GM23248 (cell line): ENCODE data around the gene TMTC4. TPM values are rescaled to one million over a fixed set of nuclear protein-coding genes. Genes with fewer than 3 reads are reported as not detected.

ENCODE experiments used
- DNase-seq: peaks from one replicate; pipeline ENCODE4 v3.0.0-alpha.2; 2015
- H2AFZ ChIP-seq: fragments of 200-600 bp; sonication (generic); 2 replicates; pipeline ENCODE4 v1.6.1; 2016; ENCODE audit warnings: antibody characterized with exemption
- H3F3A ChIP-seq: fragments of 200-600 bp; sonication (generic); 2 replicates; pipeline ENCODE4 v1.6.1; 2016; ENCODE audit warnings: mild to moderate bottlenecking, antibody characterized with exemption, mixed run types; ENCODE audit not compliant: insufficient read depth
- H3K27ac ChIP-seq: fragments of 200-600 bp; sonication (generic); 2 replicates; pipeline ENCODE4 v1.5.1; 2016; ENCODE audit warnings: mild to moderate bottlenecking
- H3K27me3 ChIP-seq: fragments of 200-600 bp; sonication (generic); replicated peaks from 2 replicates; pipeline ENCODE4 v1.6.1; 2016; ENCODE audit warnings: mild to moderate bottlenecking; ENCODE audit not compliant: insufficient read depth
- H3K36me3 ChIP-seq: fragments of 200-600 bp; sonication (generic); 2 replicates; pipeline ENCODE4 v1.6.1; 2016; ENCODE audit warnings: low read depth, mild to moderate bottlenecking
- H3K4me1 ChIP-seq: fragments of 200-600 bp; sonication (generic); 2 replicates; pipeline ENCODE4 v1.6.1; 2016; ENCODE audit warnings: mild to moderate bottlenecking; ENCODE audit not compliant: insufficient read depth
- H3K4me2 ChIP-seq: fragments of 200-600 bp; sonication (generic); one replicate; pipeline ENCODE4 v1.6.1; 2016; ENCODE audit warnings: mild to moderate bottlenecking; ENCODE audit not compliant: unreplicated experiment
- H3K4me3 ChIP-seq: fragments of 200-600 bp; sonication (generic); 2 replicates; pipeline ENCODE4 v1.5.1; 2016; ENCODE audit warnings: mild to moderate bottlenecking
- H3K79me2 ChIP-seq: fragments of 200-600 bp; sonication (generic); 2 replicates; pipeline ENCODE4 v1.6.1; 2016; ENCODE audit warnings: mild to moderate bottlenecking; ENCODE audit not compliant: insufficient read depth
- H3K9ac ChIP-seq: fragments of 200-600 bp; sonication (generic); 2 replicates; pipeline ENCODE4 v1.6.1; 2016; ENCODE audit warnings: mild to moderate bottlenecking
- H3K9me2 ChIP-seq: fragments of 200-600 bp; sonication (generic); 2 replicates; pipeline ENCODE4 v1.6.1; 2016; ENCODE audit warnings: mixed run types, mild to moderate bottlenecking, moderate library complexity; ENCODE audit not compliant: insufficient read depth
- H3K9me3 ChIP-seq: fragments of 200-600 bp; sonication (generic); one replicate; pipeline ENCODE4 v1.6.1; 2017; ENCODE audit warnings: low read depth
- H4K20me1 ChIP-seq: fragments of 200-600 bp; sonication (generic); 2 replicates; pipeline ENCODE4 v1.6.0; 2016; ENCODE audit not compliant: insufficient read depth
- EZH2 ChIP-seq: fragments of 200-600 bp; sonication (generic); IDR thresholded peaks from 2 replicates; pipeline ENCODE4 v1.6.1; 2018; ENCODE audit warnings: antibody characterized with exemption, mild to moderate bottlenecking; ENCODE audit not compliant: insufficient read depth, poor library complexity, severe bottlenecking
- EZH2phosphoT487 ChIP-seq: fragments of 200-600 bp; sonication (generic); IDR thresholded peaks from 2 replicates; pipeline ENCODE4 v1.6.1; 2018; ENCODE audit warnings: antibody characterized with exemption, moderate library complexity, mild to moderate bottlenecking, low read depth; ENCODE audit not compliant: insufficient read depth
- WGBS, 2 experiments: methylation state at CpG; one replicate each; pipeline ENCODE4 v1.1.6; 2015 to 2017; ENCODE audit warnings: low lambda C conversion rate in 2 of 2, low coverage in 1 of 2; ENCODE audit errors: missing lambda C conversion rate in 2 of 2; 5-methylcytosine and 5-hydroxymethylcytosine counted together
- in situ Hi-C: fragments of 300-500 bp; cut with MboI; formaldehyde crosslinking; loops from 2 replicates; pipeline ENCODE4 v1.15.0; 2020
- polyA plus RNA-seq: library from polyadenylated mRNA; unstranded; fragments of >200 nt; fragmentation: Nextera tagmentation; extraction: Ambion mirVana; gene quantifications from 2 replicates; pipeline ENCODE4 v1.2.1, GENCODE V29; 2016
- total RNA-seq: library from RNA; depleted of rRNA; stranded (reverse); fragments of >200 nt; shearing (Covaris generic); gene quantifications from 2 replicates; pipeline ENCODE4 v1.2.3, GENCODE V29; 2014

TMTC4 gene
- total and polyA plus RNA-seq, 2 experiments from 2014 or later, result 1.9 to 3.8 TPM

DNA sequence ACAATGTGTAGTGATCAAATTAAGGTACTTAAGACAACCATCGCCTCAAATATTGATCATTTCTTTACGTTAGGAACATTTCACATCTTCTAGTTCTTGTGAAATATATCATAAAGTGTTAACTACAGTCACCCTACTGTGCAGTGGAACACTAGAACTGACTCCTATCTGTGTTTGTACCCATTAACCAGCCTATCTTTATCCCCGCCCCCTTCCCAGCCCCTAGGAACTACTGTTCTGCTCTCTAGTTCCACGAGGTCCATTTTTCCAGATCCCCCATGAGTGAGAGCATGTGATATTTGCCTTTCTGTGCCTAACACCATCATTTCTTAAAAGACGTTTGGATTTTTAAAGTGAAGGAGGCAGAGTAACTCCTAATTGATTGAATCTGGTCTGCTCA lies 61.6 kb downstream of the TMTC4 start:
- Histone ChIP-seq H2AFZ (no peak overlapping the region), H3K4me3 (no peak overlapping the region), H3K27ac (no peak overlapping the region), H3K9me2 (no peaks in the 10 kb centered on the region), H3K27me3 (no peaks in the 10 kb centered on the region), H3K9ac (no peak overlapping the region), H3F3A (no peaks in the 10 kb centered on the region), H3K79me2 (no peaks in the 10 kb centered on the region), H3K9me3 (no peaks in the 10 kb centered on the region), H4K20me1 (no peaks in the 10 kb centered on the region), H3K4me2 (no peak overlapping the region), H3K36me3 (no peaks in the 10 kb centered on the region), H3K4me1 (no peaks in the 10 kb centered on the region)
- WGBS, 2 experiments, result 85 to 92% methylated on average over 5 of the region's 5 CpGs
- in situ Hi-C loops, result no loop called here
- no peak for DNase-seq
- TF ChIP-seq EZH2, result no peak
- no peak for TF ChIP-seq EZH2phosphoT487

DNA sequence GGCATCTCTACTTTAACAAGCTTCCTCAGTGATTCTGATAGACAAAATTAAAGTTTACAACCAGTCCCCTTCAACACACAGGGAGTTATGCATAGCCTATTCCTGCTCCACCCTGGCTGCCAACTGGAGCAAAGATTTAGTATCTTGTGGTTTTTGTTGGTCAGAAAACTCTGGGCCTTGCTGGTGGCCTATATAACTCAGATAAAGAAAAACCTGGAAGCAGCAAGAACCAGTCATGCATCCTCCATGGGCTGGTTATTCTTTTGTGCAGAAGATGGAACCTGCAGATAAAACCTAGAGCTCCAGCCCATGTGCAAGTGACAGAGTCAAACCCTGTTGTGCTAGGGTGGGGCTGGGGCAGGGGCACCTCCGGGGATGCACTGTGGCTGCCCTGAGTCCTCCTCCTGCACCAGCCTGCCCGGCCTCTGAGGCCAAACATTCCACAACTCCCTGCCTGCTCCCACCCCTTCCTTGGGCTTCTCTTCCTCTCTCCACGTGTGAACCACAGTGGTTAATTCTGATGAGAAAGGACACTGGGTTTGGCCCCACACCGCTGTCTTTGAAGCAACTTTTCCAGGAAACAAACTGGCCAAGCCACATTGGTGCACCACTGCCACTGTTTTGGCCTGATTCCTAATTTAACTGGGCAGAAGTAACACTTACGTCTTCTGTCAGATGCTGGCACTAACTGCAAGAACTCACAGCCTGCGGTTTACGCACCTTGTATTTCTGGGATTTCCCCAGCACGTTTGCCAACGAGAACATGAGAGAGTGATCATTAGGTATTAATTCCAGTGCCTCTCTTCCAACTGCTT lies 62.7 kb downstream of the TMTC4 start:
- H3K4me3 ChIP-seq, result no peak overlapping the region

DNA sequence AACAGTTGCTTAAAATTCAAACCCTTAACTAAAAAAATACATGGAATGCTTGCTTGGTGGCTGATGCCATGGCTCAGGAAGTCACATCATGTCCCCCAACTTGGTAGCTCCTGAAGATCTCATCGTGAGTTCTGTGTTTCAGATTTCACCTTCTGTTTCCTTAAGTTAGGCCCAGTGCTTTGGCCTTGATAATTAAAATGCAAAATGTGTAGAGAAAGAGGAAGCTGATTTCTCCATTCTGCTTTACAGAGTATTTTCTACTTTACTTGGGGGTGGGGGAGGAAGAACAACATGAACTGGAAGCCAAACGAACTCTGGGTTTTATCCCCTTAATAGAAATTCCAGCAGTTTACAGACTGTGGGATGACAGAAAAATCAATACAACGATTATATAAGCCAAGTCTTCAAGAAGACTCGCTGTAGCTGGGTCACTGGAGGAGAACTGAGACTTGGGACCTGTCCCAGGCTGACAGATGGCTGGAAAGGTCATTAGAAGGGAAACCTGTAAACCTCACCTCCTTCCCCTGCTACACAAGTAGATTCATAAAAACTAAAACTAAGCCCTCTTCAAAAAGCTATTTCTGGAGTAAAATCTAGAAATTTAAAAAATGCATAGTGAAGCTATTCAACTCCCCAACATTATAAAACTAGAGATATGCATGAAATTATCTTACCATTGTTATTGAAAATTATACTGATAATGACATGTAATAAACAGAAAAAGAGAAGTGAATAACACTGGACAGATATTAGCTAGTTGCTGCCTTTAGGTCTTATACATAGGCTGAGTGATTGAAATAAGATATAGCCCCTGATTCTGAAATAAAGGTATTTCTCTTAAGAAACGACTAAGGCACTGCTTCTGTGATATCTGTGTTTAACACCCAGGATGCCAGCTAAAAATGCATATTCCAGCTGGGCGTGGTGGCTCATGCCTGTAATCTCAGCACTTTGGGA lies 63.9 kb downstream of the TMTC4 start:
- Histone ChIP-seq H3K4me2 (no peak overlapping the region), H3K27ac (no peak overlapping the region), H2AFZ (no peak overlapping the region), H3K9ac (no peak overlapping the region), H3K4me3 (no peak overlapping the region), H3K9me3 (no peaks in the 10 kb centered on the region), H3K79me2 (no peaks in the 10 kb centered on the region), H3F3A (no peaks in the 10 kb centered on the region), H3K36me3 (no peaks in the 10 kb centered on the region), H4K20me1 (no peaks in the 10 kb centered on the region), H3K27me3 (no peaks in the 10 kb centered on the region), H3K4me1 (no peaks in the 10 kb centered on the region), H3K9me2 (no peaks in the 10 kb centered on the region)
- TF ChIP-seq EZH2phosphoT487, result no peak
- TF ChIP-seq EZH2, result no peak
- 66 to 71% methylated on average over 6 of the region's 6 CpGs for WGBS, 2 experiments
- in situ Hi-C loops, result no loop called here
- no peak for DNase-seq

More for the DNA sequence above, 62.7 kb downstream of the TMTC4 start:
- Histone ChIP-seq H3K79me2 (no peaks in the 10 kb centered on the region), H4K20me1 (no peaks in the 10 kb centered on the region), H3K9me3 (no peaks in the 10 kb centered on the region), H3K9ac (no peak overlapping the region), H3K4me1 (no peaks in the 10 kb centered on the region), H3K27ac (no peak overlapping the region), H3K36me3 (no peaks in the 10 kb centered on the region), H2AFZ (no peak overlapping the region), H3K27me3 (no peaks in the 10 kb centered on the region), H3F3A (no peaks in the 10 kb centered on the region), H3K4me2 (no peak overlapping the region), H3K9me2 (no peaks in the 10 kb centered on the region)
- DNase-seq, result no peak
- in situ Hi-C loops, result no loop called here
- 51 to 61% methylated on average over 8 to 9 of the region's 9 CpGs for WGBS, 2 experiments
- TF ChIP-seq EZH2phosphoT487 (no peak), EZH2 (no peak)

DNA sequence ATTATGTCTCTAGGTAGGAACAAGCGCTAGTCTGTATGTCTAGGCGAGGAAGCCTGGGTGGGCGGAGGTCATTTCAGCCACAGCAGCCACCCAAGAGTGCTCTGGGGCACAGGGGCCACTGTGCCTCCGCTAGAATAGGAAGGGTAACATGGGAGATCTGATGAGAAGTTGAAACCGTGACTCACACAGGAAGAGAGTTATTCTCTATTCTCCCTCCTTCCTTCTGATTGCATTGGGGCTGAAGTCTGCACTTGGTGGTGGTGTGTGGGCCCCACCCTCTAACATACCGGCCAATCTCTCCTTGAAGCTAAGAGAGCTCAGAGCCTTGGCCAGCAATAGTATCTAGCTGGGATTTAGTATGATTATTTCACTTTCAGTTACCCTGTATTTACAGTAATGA lies 65.7 kb downstream of the TMTC4 start:
- Histone ChIP-seq H3F3A (no peaks in the 10 kb centered on the region), H3K9me3 (no peaks in the 10 kb centered on the region), H4K20me1 (no peaks in the 10 kb centered on the region), H3K9me2 (no peaks in the 10 kb centered on the region), H3K27ac (no peak overlapping the region), H3K9ac (no peak overlapping the region), H3K36me3 (no peaks in the 10 kb centered on the region), H3K4me1 (no peaks in the 10 kb centered on the region), H3K27me3 (no peaks in the 10 kb centered on the region), H3K4me3 (no peak overlapping the region), H3K79me2 (no peaks in the 10 kb centered on the region), H3K4me2 (no peak overlapping the region), H2AFZ (no peak overlapping the region)
- TF ChIP-seq EZH2phosphoT487 (no peak), EZH2 (no peak)
- 89 to 90% methylated on average over 6 of the region's 6 CpGs for WGBS, 2 experiments
- no peak for DNase-seq
- in situ Hi-C loops, result no loop called here
